Keratinocyte (primary cell): ENCODE measurements around the gene P4HA3. TPM values are rescaled to one million over a fixed set of nuclear protein-coding genes. Genes with fewer than 3 reads are reported as not detected.

ENCODE experiments used
- DNase-seq: peaks from one replicate; pipeline ENCODE4 v3.0.0-alpha.2; 2011; ENCODE audit warnings: low read depth, missing footprints, low spot score
- FAIRE-seq: peaks from 2 replicates; lab custom pipeline; 2011; peaks lifted over from hg19 to GRCh38; lab: Jason Lieb, UNC
- H2AFZ ChIP-seq: 2 replicates; pipeline ENCODE4 v1.6.0; 2012; ENCODE audit warnings: low read length, control low read depth, inconsistent platforms; ENCODE audit not compliant: control insufficient read depth
- H3K27ac ChIP-seq: 2 replicates; pipeline ENCODE4 v1.5.1; 2011; ENCODE audit warnings: low read length; ENCODE audit not compliant: control insufficient read depth, insufficient read depth
- H3K27me3 ChIP-seq: 3 replicates; pipeline ENCODE4 v1.6.0; 2011; ENCODE audit warnings: low read length; ENCODE audit not compliant: control insufficient read depth, insufficient read depth; ENCODE audit errors: extremely low read depth
- H3K36me3 ChIP-seq, 2 experiments: 2 replicates in 1 of 2; 3 replicates in 1 of 2; pipeline ENCODE4 v1.5.1; 2011; ENCODE audit warnings: low read length in 2 of 2, mild to moderate bottlenecking in 1 of 2; ENCODE audit not compliant: control insufficient read depth in 2 of 2, insufficient read depth in 2 of 2; ENCODE audit errors: extremely low read depth in 1 of 2
- H3K4me1 ChIP-seq: 3 replicates; pipeline ENCODE4 v1.5.1; 2011; ENCODE audit warnings: low read length; ENCODE audit not compliant: control insufficient read depth, insufficient read depth; ENCODE audit errors: extremely low read depth
- H3K4me2 ChIP-seq: 3 replicates; pipeline ENCODE4 v1.6.0; 2011; ENCODE audit warnings: low read depth, low read length; ENCODE audit not compliant: control insufficient read depth, insufficient read depth; ENCODE audit errors: extremely low read depth
- H3K4me3 ChIP-seq, 3 experiments: fragments of 200-600 bp in 1 of 3; sonication (generic) in 1 of 3; 2 replicates in 2 of 3; 3 replicates in 1 of 3; pipeline ENCODE4 v1.5.1; 2011 to 2016; ENCODE audit warnings: low read length in 3 of 3, mild to moderate bottlenecking in 3 of 3, control low read depth in 2 of 3, inconsistent platforms in 1 of 3, low read depth in 1 of 3, mixed read lengths in 1 of 3, mixed run types in 1 of 3, moderate library complexity in 1 of 3; ENCODE audit not compliant: control insufficient read depth in 2 of 3, insufficient read depth in 2 of 3; ENCODE audit errors: extremely low read depth in 1 of 3
- H3K79me2 ChIP-seq: 2 replicates; pipeline ENCODE4 v1.6.0; 2012; ENCODE audit warnings: low read length; ENCODE audit not compliant: control insufficient read depth, insufficient read depth
- H3K9ac ChIP-seq: 3 replicates; pipeline ENCODE4 v1.6.0; 2011; ENCODE audit warnings: low read length; ENCODE audit not compliant: control insufficient read depth, insufficient read depth; ENCODE audit errors: extremely low read depth
- H3K9me1 ChIP-seq: 3 replicates; pipeline ENCODE4 v1.6.0; 2011; ENCODE audit warnings: low read length; ENCODE audit not compliant: control insufficient read depth, insufficient read depth; ENCODE audit errors: extremely low read depth
- H3K9me3 ChIP-seq: 2 replicates; pipeline ENCODE4 v1.5.1; 2012; ENCODE audit warnings: low read depth, low read length; ENCODE audit not compliant: control insufficient read depth
- H4K20me1 ChIP-seq: 3 replicates; pipeline ENCODE4 v1.6.0; 2011; ENCODE audit warnings: low read length; ENCODE audit not compliant: control insufficient read depth, insufficient read depth; ENCODE audit errors: extremely low read depth
- EZH2 ChIP-seq: IDR thresholded peaks from one replicate; pipeline ENCODE4 v1.6.1; 2012; ENCODE audit warnings: inconsistent platforms, mild to moderate bottlenecking, low read length, moderate library complexity
- dilution Hi-C: fragments of 300-500 bp; cut with MboI; formaldehyde crosslinking; loops from one replicate; pipeline ENCODE4 v1.7.0; 2020; ENCODE audit warnings: low sequenced_read_pairs; ENCODE audit not compliant: extremely low pct_ligation_motif_present
- polyA plus RNA-seq, 5 experiments: library from polyadenylated mRNA; depleted of rRNA in 3 of 5; stranded (reverse) in 3 of 5; stranded (forward) in 1 of 5; unstranded in 1 of 5; fragments of >200 nt; gene quantifications; 1 replicate in 1 of 5; 2 replicates in 3 of 5; 3 replicates in 1 of 5; pipeline versions ENCODE4 v1.2.1 to v1.2.3, GENCODE V29; 2011 to 2012; ENCODE audit warnings: missing spikeins in 2 of 5, low read depth in 1 of 5, low replicate concordance in 1 of 5
- TF ChIP-seq, protein P1 (sequence below), 3 experiments: IDR thresholded peaks in 1 of 3; conservative IDR thresholded peaks in 1 of 3; optimal IDR thresholded peaks in 1 of 3; 2 replicates in 2 of 3; 3 replicates in 1 of 3; pipeline versions ENCODE3 to v1.5.1; 2011; ENCODE audit warnings: low read length in 3 of 3, mild to moderate bottlenecking in 3 of 3, moderate library complexity in 2 of 3, control low read depth in 1 of 3, inconsistent platforms in 1 of 3; ENCODE audit not compliant: insufficient read depth in 2 of 3; ENCODE audit errors: extremely low read depth in 1 of 3

Gene P4HA3
- polyA plus RNA-seq, 1 donor (not counting 4 experiments of a cell fraction or from before 2014, with no cell fraction given), result 0.14 TPM

DNA sequence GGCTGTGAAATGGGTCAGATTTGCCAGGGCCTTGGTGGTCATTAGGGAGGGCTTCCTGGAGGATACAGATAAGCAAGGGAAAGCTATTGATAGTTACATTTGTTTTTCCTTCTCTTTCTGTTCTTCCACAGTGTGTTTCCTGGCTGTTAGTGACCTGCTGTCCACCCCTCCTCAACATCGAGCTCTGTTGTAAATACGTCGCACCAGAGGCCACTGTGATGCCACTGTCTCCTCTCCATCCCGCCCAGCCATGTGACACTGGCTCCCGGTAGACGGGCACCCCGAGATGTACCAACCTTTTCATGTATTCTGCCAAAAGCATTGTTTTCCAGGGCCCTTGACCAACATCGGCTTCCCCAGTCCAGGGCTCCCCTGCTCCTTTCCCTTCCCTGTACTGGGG lies 58.1 kb downstream of the P4HA3 start:
- no peak overlapping the region for H3K4me3 ChIP-seq
- H3K36me3 ChIP-seq, result peaks cover 21 to 28% of the 10 kb centered on the region in 2 experiments
- H3K27ac ChIP-seq, result no peak overlapping the region
- dilution Hi-C loops, result loop anchor here (25.0 kb wide), 2 partner anchors 184 to 309 kb away; no protein-coding TSS in a partner anchor
- no peaks in the 10 kb centered on the region for H3K9me3 ChIP-seq
- no peaks in the 10 kb centered on the region for H3K79me2 ChIP-seq
- TF ChIP-seq, protein P1, sequence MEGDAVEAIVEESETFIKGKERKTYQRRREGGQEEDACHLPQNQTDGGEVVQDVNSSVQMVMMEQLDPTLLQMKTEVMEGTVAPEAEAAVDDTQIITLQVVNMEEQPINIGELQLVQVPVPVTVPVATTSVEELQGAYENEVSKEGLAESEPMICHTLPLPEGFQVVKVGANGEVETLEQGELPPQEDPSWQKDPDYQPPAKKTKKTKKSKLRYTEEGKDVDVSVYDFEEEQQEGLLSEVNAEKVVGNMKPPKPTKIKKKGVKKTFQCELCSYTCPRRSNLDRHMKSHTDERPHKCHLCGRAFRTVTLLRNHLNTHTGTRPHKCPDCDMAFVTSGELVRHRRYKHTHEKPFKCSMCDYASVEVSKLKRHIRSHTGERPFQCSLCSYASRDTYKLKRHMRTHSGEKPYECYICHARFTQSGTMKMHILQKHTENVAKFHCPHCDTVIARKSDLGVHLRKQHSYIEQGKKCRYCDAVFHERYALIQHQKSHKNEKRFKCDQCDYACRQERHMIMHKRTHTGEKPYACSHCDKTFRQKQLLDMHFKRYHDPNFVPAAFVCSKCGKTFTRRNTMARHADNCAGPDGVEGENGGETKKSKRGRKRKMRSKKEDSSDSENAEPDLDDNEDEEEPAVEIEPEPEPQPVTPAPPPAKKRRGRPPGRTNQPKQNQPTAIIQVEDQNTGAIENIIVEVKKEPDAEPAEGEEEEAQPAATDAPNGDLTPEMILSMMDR (optimal IDR thresholded peaks at IDR 0.05 in 1 of 3, IDR thresholded peaks at IDR 0.05 in 1 of 3, conservative IDR thresholded peaks at IDR 0.05 in 1 of 3; ENCODE audit: extremely low read depth in 1 of 3, insufficient read depth in 2 of 3, low read length in 3 of 3), result no peak
- no peak for TF ChIP-seq EZH2
- H3K4me2 ChIP-seq, result no peak overlapping the region
- no peak overlapping the region for H2AFZ ChIP-seq
- no peaks in the 10 kb centered on the region for H4K20me1 ChIP-seq
- H3K27me3 ChIP-seq, result no peaks in the 10 kb centered on the region
- no peaks in the 10 kb centered on the region for H3K9me1 ChIP-seq
- DNase-seq (no peak), FAIRE-seq (no peak)
- no peaks in the 10 kb centered on the region for H3K4me1 ChIP-seq
- no peak overlapping the region for H3K9ac ChIP-seq

DNA sequence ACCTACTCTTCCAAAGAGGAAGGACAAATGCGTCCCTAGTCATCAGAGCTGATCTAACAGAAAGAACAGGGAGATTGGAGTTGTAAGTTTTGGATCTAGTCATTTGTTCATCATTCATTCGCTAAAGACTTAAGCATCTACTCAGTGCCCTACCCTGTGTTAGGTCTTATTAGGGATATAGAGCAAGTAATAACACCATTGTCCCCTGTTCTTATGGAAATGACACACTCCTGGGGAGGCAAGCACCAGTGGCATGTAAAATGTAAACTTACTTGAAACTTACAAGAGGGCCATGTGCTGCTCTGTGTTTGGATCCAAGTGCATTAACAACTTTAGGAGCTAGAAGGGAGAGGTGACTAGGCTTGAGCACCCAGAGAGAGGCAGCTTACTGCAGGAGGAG lies 61.9 kb downstream of the P4HA3 start:
- H4K20me1 ChIP-seq, result no peaks in the 10 kb centered on the region
- no peaks in the 10 kb centered on the region for H3K4me1 ChIP-seq
- no peak overlapping the region for H3K4me2 ChIP-seq
- no peak overlapping the region for H2AFZ ChIP-seq
- DNase-seq (no peak), FAIRE-seq (no peak)
- no peaks in the 10 kb centered on the region for H3K27me3 ChIP-seq
- dilution Hi-C loops, result no loop called here
- no peak overlapping the region for H3K27ac ChIP-seq
- H3K9me1 ChIP-seq, result no peaks in the 10 kb centered on the region
- H3K4me3 ChIP-seq, result no peak overlapping the region
- H3K9ac ChIP-seq, result no peak overlapping the region
- H3K36me3 ChIP-seq, result peaks cover 25 to 27% of the 10 kb centered on the region in 2 experiments
- no peaks in the 10 kb centered on the region for H3K79me2 ChIP-seq
- TF ChIP-seq EZH2, result no peak
- TF ChIP-seq, protein P1 (optimal IDR thresholded peaks at IDR 0.05 in 1 of 3, IDR thresholded peaks at IDR 0.05 in 1 of 3, conservative IDR thresholded peaks at IDR 0.05 in 1 of 3; ENCODE audit: extremely low read depth in 1 of 3, insufficient read depth in 2 of 3, low read length in 3 of 3), result no peak
- H3K9me3 ChIP-seq, result no peaks in the 10 kb centered on the region
